ENCODE results near the gene OR5A1.

The OR5A1 gene

GRCh38 chr11:59436169-59436568, at the start of gene OR5A1:
Gene OR5A1, plus strand, starts transcription at chr11:59436469. Its CDS starts 6,700 bp downstream, at chr11:59443169.
- H3K27ac ChIP-seq = no peak within 1 kb of the TSS
- no peak for TF ChIP-seq ZFX (IDR thresholded peaks at IDR 0.05)
- no peak for TF ChIP-seq CTCF (conservative IDR thresholded peaks at IDR 0.05)

- H3K27ac ChIP-seq = no peak overlapping the region
- TF ChIP-seq CTCF (conservative IDR thresholded peaks at IDR 0.05) (no peak), ZFX (IDR thresholded peaks at IDR 0.05) (no peak)
These were observed 42.1 kb upstream of the OR5A1 start for GRCh38 chr11:59394186-59394585.

- no peak for TF ChIP-seq CTCF (conservative IDR thresholded peaks at IDR 0.05)
- TF ChIP-seq ZFX (IDR thresholded peaks at IDR 0.05) = no peak
- H3K27ac ChIP-seq = no peak overlapping the region
These were observed 35.6 kb upstream of the OR5A1 start for GRCh38 chr11:59400461-59401261.

GRCh38 chr11:59401262-59401552, 35.1 kb upstream of the OR5A1 start:
- TF ChIP-seq ZFX (IDR thresholded peaks at IDR 0.05) = no peak
- no peak; the same call in 1 of the 2 replicates for TF ChIP-seq CTCF (conservative IDR thresholded peaks at IDR 0.05)
- no peak overlapping the region for H3K27ac ChIP-seq

GRCh38 chr11:59403546-59403945, 32.7 kb upstream of the OR5A1 start:
- TF ChIP-seq CTCF (conservative IDR thresholded peaks at IDR 0.05) (no peak), ZFX (IDR thresholded peaks at IDR 0.05) (no peak)
- no peak overlapping the region for H3K27ac ChIP-seq

- no peak overlapping the region for H3K27ac ChIP-seq
- TF ChIP-seq ZFX (IDR thresholded peaks at IDR 0.05) (no peak), CTCF (conservative IDR thresholded peaks at IDR 0.05) (no peak)
These were observed 22.6 kb upstream of the OR5A1 start for GRCh38 chr11:59413646-59414045.

- no peak overlapping the region for H3K27ac ChIP-seq
- no peak for TF ChIP-seq CTCF (conservative IDR thresholded peaks at IDR 0.05)
- no peak for TF ChIP-seq ZFX (IDR thresholded peaks at IDR 0.05)
These were observed 21.2 kb upstream of the OR5A1 start for GRCh38 chr11:59415111-59415510.

Data from C4-2B (cell line).